Ishikawa (cell line): ENCODE results near the gene LAD1.

Source experiments
- CEBPB ChIP-seq: IDR thresholded peaks from 2 replicates; pipeline ENCODE4 v1.6.1; 2012
- CREB1 ChIP-seq: IDR thresholded peaks from 2 replicates; pipeline ENCODE4 v1.6.1; 2012; ENCODE audit warnings: low read depth
- EP300 ChIP-seq: IDR thresholded peaks from 2 replicates; pipeline ENCODE4 v1.6.1; 2012; ENCODE audit warnings: borderline replicate concordance
- FOXM1 ChIP-seq: IDR thresholded peaks from 2 replicates; pipeline ENCODE4 v1.6.1; 2012; ENCODE audit warnings: low read depth, borderline replicate concordance
- MAX ChIP-seq: IDR thresholded peaks from 2 replicates; pipeline ENCODE4 v1.6.1; 2012
- NFIC ChIP-seq: IDR thresholded peaks from 2 replicates; pipeline ENCODE4 v1.6.1; 2012
- RAD21 ChIP-seq: IDR thresholded peaks from 2 replicates; pipeline ENCODE4 v1.6.1; 2012; ENCODE audit warnings: low read depth
- TAF1 ChIP-seq: IDR thresholded peaks from 2 replicates; pipeline ENCODE4 v1.6.1; 2012; ENCODE audit warnings: low read depth, mild to moderate bottlenecking
- TEAD4 ChIP-seq: IDR thresholded peaks from 2 replicates; pipeline ENCODE4 v1.6.1; 2012
- YY1 ChIP-seq: IDR thresholded peaks from 2 replicates; pipeline ENCODE4 v1.6.1; 2012; ENCODE audit warnings: low read depth
- ZBTB7A ChIP-seq: IDR thresholded peaks from 2 replicates; pipeline ENCODE4 v1.6.1; 2012; ENCODE audit warnings: low read depth
- TF ChIP-seq, protein P1 (sequence below): IDR thresholded peaks from 2 replicates; pipeline ENCODE4 v1.6.1; 2012
- TF ChIP-seq, protein P2 (sequence below): IDR thresholded peaks from 2 replicates; pipeline ENCODE4 v1.6.1; 2012; ENCODE audit warnings: low read depth, mild to moderate bottlenecking

DNA sequence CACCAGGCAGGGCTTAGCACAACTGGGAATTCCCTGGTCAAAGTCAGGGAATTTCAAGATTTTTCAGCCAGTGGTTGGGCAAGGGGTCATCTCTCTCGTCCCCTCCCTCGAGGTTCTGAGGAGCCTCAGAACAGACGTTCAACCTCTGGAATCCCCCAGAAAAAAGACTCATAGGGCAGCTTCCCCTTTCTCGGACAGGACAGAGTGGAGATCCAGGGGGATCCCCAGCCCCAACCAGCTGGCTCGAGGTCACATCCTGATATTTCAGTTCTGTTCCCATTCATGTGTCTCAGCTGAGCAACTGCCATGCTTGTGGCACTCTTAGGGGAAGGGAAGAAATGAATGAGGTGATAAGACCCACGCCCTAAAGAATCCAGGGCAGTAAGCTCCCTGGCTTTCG lies 4.9 kb upstream of the LAD1 start:
- TF ChIP-seq EP300, result no peak
- no peak for TF ChIP-seq CREB1
- TF ChIP-seq NFIC, result no peak
- no peak for TF ChIP-seq FOXM1
- TF ChIP-seq MAX, result no peak
- no peak for TF ChIP-seq TAF1
- TF ChIP-seq, protein P1, sequence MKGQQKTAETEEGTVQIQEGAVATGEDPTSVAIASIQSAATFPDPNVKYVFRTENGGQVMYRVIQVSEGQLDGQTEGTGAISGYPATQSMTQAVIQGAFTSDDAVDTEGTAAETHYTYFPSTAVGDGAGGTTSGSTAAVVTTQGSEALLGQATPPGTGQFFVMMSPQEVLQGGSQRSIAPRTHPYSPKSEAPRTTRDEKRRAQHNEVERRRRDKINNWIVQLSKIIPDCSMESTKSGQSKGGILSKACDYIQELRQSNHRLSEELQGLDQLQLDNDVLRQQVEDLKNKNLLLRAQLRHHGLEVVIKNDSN, result no peak
- no peak for TF ChIP-seq YY1
- TF ChIP-seq, protein P2, sequence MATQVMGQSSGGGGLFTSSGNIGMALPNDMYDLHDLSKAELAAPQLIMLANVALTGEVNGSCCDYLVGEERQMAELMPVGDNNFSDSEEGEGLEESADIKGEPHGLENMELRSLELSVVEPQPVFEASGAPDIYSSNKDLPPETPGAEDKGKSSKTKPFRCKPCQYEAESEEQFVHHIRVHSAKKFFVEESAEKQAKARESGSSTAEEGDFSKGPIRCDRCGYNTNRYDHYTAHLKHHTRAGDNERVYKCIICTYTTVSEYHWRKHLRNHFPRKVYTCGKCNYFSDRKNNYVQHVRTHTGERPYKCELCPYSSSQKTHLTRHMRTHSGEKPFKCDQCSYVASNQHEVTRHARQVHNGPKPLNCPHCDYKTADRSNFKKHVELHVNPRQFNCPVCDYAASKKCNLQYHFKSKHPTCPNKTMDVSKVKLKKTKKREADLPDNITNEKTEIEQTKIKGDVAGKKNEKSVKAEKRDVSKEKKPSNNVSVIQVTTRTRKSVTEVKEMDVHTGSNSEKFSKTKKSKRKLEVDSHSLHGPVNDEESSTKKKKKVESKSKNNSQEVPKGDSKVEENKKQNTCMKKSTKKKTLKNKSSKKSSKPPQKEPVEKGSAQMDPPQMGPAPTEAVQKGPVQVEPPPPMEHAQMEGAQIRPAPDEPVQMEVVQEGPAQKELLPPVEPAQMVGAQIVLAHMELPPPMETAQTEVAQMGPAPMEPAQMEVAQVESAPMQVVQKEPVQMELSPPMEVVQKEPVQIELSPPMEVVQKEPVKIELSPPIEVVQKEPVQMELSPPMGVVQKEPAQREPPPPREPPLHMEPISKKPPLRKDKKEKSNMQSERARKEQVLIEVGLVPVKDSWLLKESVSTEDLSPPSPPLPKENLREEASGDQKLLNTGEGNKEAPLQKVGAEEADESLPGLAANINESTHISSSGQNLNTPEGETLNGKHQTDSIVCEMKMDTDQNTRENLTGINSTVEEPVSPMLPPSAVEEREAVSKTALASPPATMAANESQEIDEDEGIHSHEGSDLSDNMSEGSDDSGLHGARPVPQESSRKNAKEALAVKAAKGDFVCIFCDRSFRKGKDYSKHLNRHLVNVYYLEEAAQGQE, result no peak
- TF ChIP-seq TEAD4, result no peak
- no peak for TF ChIP-seq CEBPB
- no peak for TF ChIP-seq RAD21
- TF ChIP-seq ZBTB7A, result no peak
